Measurements from ENCODE around the gene KDM4F. TPM values are rescaled to one million over a fixed set of nuclear protein-coding genes. Genes with fewer than 3 reads are reported as not detected.

Gene KDM4F
- polyA plus RNA-seq, 2 of the 4 experiments (the other 2 are of a cell fraction) = not detected

- ChIA-PET CTCF (interaction anchor here (0.6 to 1.6 kb wide), 6 partner anchors 7 to 622 kb away, joined by 3 to 5 read pairs (median 4); no protein-coding TSS in a partner anchor), POLR2A (no interaction called here)
- Histone ChIP-seq H3K27ac (no peak overlapping the region), H3K4me1 (no peaks in the 10 kb centered on the region; the same call in 2 of the 3 replicates), H3K9me3 (no peaks in the 10 kb centered on the region), H3K4me2 (no peak overlapping the region), H3K4me3 (no peak overlapping the region)
- TF ChIP-seq ESRRA (IDR thresholded peaks at IDR 0.05; ENCODE audit: borderline replicate concordance, low read length) (no peak), HOXB13 (CRISPR knock-in tag; IDR thresholded peaks at IDR 0.05; ENCODE audit: low read depth) (no peak), ELK1 (IDR thresholded peaks at IDR 0.05; ENCODE audit: low read depth, low read length) (no peak), HOXA7 (CRISPR knock-in tag; IDR thresholded peaks at IDR 0.05) (no peak), HDAC2 (IDR thresholded peaks at IDR 0.05) (no peak), MAFK (IDR thresholded peaks at IDR 0.05; ENCODE audit: partially characterized antibody) (no peak), ZC3H11A (IDR thresholded peaks at IDR 0.05) (no peak), NFE2L2 (conservative IDR thresholded peaks at IDR 0.05; ENCODE audit: low read length) (no peak), RNF2 (IDR thresholded peaks at IDR 0.05; ENCODE audit: borderline replicate concordance, low read depth) (no peak), PHF8 (IDR thresholded peaks at IDR 0.05; ENCODE audit: borderline replicate concordance, low read depth) (no peak), EP300 (IDR thresholded peaks at IDR 0.05) (no peak), HEYL (CRISPR knock-in tag; IDR thresholded peaks at IDR 0.05) (no peak), KDM1A (IDR thresholded peaks at IDR 0.05; ENCODE audit: low read depth) (no peak), MYC (IDR thresholded peaks at IDR 0.05; ENCODE audit: borderline replicate concordance, low read length) (no peak), GATA3 (IDR thresholded peaks at IDR 0.05; ENCODE audit: borderline replicate concordance) (no peak), FOXS1 (CRISPR knock-in tag; IDR thresholded peaks at IDR 0.05) (no peak), NPAS2 (CRISPR knock-in tag; IDR thresholded peaks at IDR 0.05; ENCODE audit: borderline replicate concordance) (no peak), EHMT2 (IDR thresholded peaks at IDR 0.05; ENCODE audit: low read depth) (no peak)
- TF ChIP-seq, protein P1, sequence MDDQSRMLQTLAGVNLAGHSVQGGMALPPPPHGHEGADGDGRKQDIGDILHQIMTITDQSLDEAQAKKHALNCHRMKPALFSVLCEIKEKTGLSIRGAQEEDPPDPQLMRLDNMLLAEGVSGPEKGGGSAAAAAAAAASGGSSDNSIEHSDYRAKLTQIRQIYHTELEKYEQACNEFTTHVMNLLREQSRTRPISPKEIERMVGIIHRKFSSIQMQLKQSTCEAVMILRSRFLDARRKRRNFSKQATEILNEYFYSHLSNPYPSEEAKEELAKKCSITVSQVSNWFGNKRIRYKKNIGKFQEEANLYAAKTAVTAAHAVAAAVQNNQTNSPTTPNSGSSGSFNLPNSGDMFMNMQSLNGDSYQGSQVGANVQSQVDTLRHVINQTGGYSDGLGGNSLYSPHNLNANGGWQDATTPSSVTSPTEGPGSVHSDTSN (IDR thresholded peaks at IDR 0.05) = no peak
- TF ChIP-seq, protein P2, sequence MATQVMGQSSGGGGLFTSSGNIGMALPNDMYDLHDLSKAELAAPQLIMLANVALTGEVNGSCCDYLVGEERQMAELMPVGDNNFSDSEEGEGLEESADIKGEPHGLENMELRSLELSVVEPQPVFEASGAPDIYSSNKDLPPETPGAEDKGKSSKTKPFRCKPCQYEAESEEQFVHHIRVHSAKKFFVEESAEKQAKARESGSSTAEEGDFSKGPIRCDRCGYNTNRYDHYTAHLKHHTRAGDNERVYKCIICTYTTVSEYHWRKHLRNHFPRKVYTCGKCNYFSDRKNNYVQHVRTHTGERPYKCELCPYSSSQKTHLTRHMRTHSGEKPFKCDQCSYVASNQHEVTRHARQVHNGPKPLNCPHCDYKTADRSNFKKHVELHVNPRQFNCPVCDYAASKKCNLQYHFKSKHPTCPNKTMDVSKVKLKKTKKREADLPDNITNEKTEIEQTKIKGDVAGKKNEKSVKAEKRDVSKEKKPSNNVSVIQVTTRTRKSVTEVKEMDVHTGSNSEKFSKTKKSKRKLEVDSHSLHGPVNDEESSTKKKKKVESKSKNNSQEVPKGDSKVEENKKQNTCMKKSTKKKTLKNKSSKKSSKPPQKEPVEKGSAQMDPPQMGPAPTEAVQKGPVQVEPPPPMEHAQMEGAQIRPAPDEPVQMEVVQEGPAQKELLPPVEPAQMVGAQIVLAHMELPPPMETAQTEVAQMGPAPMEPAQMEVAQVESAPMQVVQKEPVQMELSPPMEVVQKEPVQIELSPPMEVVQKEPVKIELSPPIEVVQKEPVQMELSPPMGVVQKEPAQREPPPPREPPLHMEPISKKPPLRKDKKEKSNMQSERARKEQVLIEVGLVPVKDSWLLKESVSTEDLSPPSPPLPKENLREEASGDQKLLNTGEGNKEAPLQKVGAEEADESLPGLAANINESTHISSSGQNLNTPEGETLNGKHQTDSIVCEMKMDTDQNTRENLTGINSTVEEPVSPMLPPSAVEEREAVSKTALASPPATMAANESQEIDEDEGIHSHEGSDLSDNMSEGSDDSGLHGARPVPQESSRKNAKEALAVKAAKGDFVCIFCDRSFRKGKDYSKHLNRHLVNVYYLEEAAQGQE (IDR thresholded peaks at IDR 0.05) = no peak
- no peak for ATAC-seq
- no peak for FAIRE-seq
- DNase-seq (ENCODE audit: low read depth in 1 of 2, low spot score in 1 of 2) = no peak
Observed at GRCh38 chr11:95084509-95084908, 35.3 kb downstream of the KDM4F start.

DNA sequence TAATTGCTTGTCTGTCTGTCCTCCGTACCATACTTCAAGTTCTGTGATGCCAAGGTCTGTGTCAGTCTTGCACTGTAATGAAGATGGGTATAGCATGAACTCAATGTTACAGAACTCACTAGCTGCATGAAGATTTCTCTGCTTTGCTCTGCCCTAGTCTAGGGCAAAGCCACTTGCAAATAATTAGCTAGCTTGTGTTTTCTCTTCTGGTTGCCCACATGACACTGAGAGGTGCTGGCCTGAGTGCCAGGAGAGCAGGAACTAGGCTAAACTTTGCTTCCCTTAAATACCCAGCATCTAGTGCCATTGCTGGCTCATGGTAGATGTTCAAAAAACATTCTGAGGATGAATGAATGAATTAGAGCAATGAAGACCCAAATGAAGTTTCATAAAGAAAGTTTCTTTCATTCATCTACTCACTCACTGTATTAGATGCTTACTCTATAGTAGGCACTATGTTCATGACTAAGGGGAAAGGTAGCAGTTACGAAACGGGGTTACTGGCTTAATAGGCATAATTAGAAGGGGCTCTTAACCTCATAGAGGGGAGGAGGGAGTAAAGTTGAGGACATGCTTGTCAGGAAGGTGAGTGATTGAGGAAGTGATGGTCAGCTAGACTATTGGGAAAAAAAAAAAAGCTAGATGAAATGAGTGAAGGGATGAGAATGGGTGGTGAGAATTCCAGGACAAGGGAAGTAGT lies 36.0 kb downstream of the KDM4F start:
- POLR2A ChIA-PET = no interaction called here
- CTCF ChIA-PET = interaction anchor here (0.6 to 1.5 kb wide), 6 partner anchors 8 to 621 kb away, joined by 3 to 5 read pairs (median 4); no protein-coding TSS in a partner anchor
- TF ChIP-seq BHLHE40 (IDR thresholded peaks at IDR 0.05; ENCODE audit: low read depth, low read length) = no peak
- TF ChIP-seq MAFK (IDR thresholded peaks at IDR 0.05; ENCODE audit: partially characterized antibody) = no peak
- no peak for TF ChIP-seq USF2 (IDR thresholded peaks at IDR 0.05)
- TF ChIP-seq HOXB5 (CRISPR knock-in tag; IDR thresholded peaks at IDR 0.05) = no peak
- TF ChIP-seq CBX8 (IDR thresholded peaks at IDR 0.05) = no peak
- no peak for TF ChIP-seq FOSL2 (IDR thresholded peaks at IDR 0.05)
- TF ChIP-seq FOSL2 (CRISPR knock-in tag; IDR thresholded peaks at IDR 0.05) = no peak
- TF ChIP-seq KDM5A (IDR thresholded peaks at IDR 0.05) = no peak
- TF ChIP-seq EP300 (IDR thresholded peaks at IDR 0.05) = no peak
- TF ChIP-seq NFE2L2 (conservative IDR thresholded peaks at IDR 0.05; ENCODE audit: low read length) = no peak
- TF ChIP-seq CHD4 (IDR thresholded peaks at IDR 0.05; ENCODE audit: borderline replicate concordance) = no peak
- TF ChIP-seq ELK1 (IDR thresholded peaks at IDR 0.05; ENCODE audit: low read depth, low read length) = no peak
- no peak for TF ChIP-seq BCL3 (IDR thresholded peaks at IDR 0.05)

More for the DNA sequence above, 36.0 kb downstream of the KDM4F start:
- no peak for ATAC-seq
- H3K4me1 ChIP-seq = no peaks in the 10 kb centered on the region; the same call in 2 of the 3 replicates
- no peak overlapping the region for H3K27ac ChIP-seq
- no peak overlapping the region for H3K4me3 ChIP-seq
- H3K4me2 ChIP-seq = no peak overlapping the region
- WGBS (ENCODE audit: missing lambda C conversion rate) = 60% methylated on average over 3 of the region's 3 CpGs
- no peaks in the 10 kb centered on the region for H3K9me3 ChIP-seq
- no peak for FAIRE-seq
- DNase-seq (ENCODE audit: low read depth in 1 of 2, low spot score in 1 of 2) = no peak

Measured in A549 (cell line).